NB4 (cell line): ENCODE data around the gene TRIM22.
"Not testable (repeated sequence)": the region's sequence is repeated elsewhere in the genome, so short reads cannot be mapped to it uniquely, and the experiment has no call there.

Experiments
- DNase-seq: peaks from one replicate; pipeline ENCODE4 v3.0.0; 2010; ENCODE audit warnings: low read depth
- H3K4me3 ChIP-seq: one replicate; pipeline ENCODE4 v1.5.1; 2011; ENCODE audit warnings: mild to moderate bottlenecking, low read depth, low read length, moderate library complexity
- CTCF ChIP-seq: IDR thresholded peaks from one replicate; pipeline ENCODE4 v1.5.1; 2012; ENCODE audit warnings: low read depth, low read length
- MAX ChIP-seq: IDR thresholded peaks from 2 replicates; pipeline ENCODE4 v1.6.1; 2011; ENCODE audit warnings: low read depth, low read length
- MYC ChIP-seq: IDR thresholded peaks from 2 replicates; pipeline ENCODE4 v1.6.1; 2011; ENCODE audit warnings: low read depth, low read length
- POLR2A ChIP-seq: IDR thresholded peaks from 2 replicates; pipeline ENCODE4 v1.6.1; 2011; ENCODE audit warnings: mild to moderate bottlenecking; ENCODE audit not compliant: insufficient read length; ENCODE audit errors: extremely low read depth

The TRIM22 gene

GRCh38 chr11:5703741-5704536 is 14.3 kb downstream of the TRIM22 start:
- TF ChIP-seq MAX (no peak), MYC (no peak), POLR2A (no peak), CTCF (no peak)
- no peak for DNase-seq
- no peak overlapping the region for H3K4me3 ChIP-seq

GRCh38 chr11:5705688-5706087 is 16.1 kb downstream of the TRIM22 start:
- TF ChIP-seq POLR2A, result no peak
- TF ChIP-seq MAX, result no peak
- no peak for TF ChIP-seq MYC
- no peak for TF ChIP-seq CTCF
- no peak overlapping the region for H3K4me3 ChIP-seq
- DNase-seq, result no peak

- no peak overlapping the region for H3K4me3 ChIP-seq
- no peak for TF ChIP-seq MAX
- DNase-seq, result peak; percentile 12
These were observed 22.9 kb downstream of the TRIM22 start for GRCh38 chr11:5712507-5712906.

GRCh38 chr11:5713695-5714094 is 24.1 kb downstream of the TRIM22 start:
- no peak for TF ChIP-seq MAX
- no peak for TF ChIP-seq POLR2A
- TF ChIP-seq CTCF, result no peak
- TF ChIP-seq MYC, result no peak
- H3K4me3 ChIP-seq, result no peak overlapping the region
- DNase-seq, result no peak

GRCh38 chr11:5716518-5716917 is 26.9 kb downstream of the TRIM22 start:
- not testable (repeated sequence) for DNase-seq, H3K4me3 ChIP-seq

- DNase-seq, result peak; percentile 20
- TF ChIP-seq CTCF (no peak), POLR2A (no peak), MAX (no peak), MYC (no peak)
- H3K4me3 ChIP-seq, result no peak overlapping the region
These were observed 30.3 kb downstream of the TRIM22 start for GRCh38 chr11:5719703-5720495.

- no peak overlapping the region for H3K4me3 ChIP-seq
- TF ChIP-seq MAX (no peak), MYC (no peak), CTCF (no peak), POLR2A (no peak)
- no peak for DNase-seq
These were observed 33.0 kb downstream of the TRIM22 start for GRCh38 chr11:5722622-5723021.
